HG03025 (cell line): ENCODE measurements around the gene CXCR4.

ENCODE experiments used
- ATAC-seq: cut with Tn5 transposase; IDR thresholded peaks from one replicate; pipeline ENCODE4 v1.9.1; 2021; ENCODE audit warnings: mild to moderate bottlenecking, moderate library complexity; ENCODE audit not compliant: unreplicated experiment, low FRiP score

Gene CXCR4

DNA sequence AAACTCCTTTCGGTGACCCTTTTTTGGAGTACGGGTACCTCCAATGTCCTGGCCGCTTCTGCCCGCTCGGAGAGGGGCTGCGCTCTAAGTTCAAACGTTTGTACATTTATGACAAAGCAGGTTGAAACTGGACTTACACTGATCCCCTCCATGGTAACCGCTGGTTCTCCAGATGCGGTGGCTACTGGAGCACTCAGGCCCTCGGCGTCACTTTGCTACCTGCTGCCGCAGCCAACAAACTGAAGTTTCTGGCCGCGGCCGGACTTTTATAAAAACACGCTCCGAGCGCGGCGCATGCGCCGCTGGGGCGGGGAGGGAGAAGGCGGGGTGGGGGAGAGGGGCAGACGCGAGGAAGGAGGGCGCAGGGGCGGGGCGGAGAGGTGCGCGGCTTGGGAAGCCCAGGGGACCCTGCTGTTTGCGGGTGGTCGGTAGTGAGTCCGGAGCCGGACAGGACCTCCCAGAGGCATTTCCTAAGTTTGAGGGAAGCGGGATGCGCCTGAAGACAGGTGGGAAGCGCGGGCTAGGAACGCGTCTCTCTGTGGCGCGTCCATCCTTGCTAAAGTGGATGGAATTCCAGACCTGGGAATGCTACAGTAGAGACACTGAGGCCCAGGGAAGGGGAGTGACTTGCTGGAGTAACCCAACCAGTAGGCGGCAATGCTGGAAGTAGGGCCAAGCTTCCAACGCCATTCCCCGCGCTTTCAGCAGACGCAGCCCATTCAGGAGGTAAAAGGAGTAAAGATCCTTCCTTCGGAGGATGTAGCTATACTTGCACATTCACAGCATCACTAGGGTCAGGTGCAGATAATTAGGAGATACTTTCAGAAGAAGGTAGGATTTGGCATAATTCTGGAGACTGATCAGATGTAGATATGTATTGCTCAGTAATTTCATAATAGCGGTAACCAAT is at the start of gene CXCR4:
Gene CXCR4 (minus strand): TSS at position 241 of the 910 bp plus-strand sequence. CDS start 89 bp downstream, at position 152.
- ATAC-seq, result no peak

DNA sequence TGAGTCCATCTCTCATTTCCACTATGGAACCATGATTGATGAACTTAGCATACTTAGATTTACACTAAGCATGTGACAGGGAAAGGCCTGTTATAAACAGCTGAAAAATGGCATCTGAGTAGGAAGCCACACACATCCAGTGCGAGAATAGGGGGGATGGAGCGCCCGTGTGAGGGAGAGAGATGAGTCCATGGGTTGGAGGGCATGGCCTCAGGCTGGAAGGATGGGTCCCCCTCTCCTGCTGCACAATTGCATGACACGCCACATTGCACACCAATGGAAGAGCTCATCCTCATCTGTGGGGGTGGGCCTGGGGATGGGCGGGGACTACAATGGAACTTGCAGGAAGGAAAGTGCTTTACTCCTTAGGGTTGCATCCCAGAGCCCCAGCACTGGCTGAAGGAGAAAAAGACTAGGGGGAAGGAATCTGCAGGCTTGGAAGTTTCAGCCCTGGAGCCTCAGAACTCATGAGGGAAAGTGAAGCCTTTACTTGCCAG is 46.4 kb upstream of the CXCR4 start:
- ATAC-seq, result no peak

- ATAC-seq, result no peak
Observed at GRCh38 chr2:136162438-136162837, 44.5 kb upstream of the CXCR4 start.

- no peak for ATAC-seq
Observed at GRCh38 chr2:136156411-136156810, 38.5 kb upstream of the CXCR4 start.

- ATAC-seq, result no peak
Observed at GRCh38 chr2:136154384-136154783, 36.4 kb upstream of the CXCR4 start.

GRCh38 chr2:136151021-136151971 is 33.3 kb upstream of the CXCR4 start:
- no peak for ATAC-seq

DNA sequence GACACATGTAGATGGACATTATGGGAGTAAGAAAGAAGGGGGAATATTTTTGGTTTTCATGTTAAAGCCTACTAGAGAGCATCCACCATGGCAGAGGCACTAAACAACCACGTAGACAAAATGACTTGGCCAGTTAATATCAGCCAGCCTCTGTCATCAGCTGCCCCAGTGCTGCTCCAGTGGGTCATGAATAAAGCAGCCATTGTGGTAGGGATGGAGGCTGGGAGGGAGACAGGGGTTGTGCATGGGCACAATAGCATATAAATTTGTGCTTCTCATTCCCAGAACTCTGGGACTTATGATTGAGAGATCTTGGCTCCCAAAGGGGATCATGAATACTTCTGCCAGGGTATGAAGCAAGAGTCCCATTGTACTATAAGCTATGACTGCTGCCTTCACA is 31.1 kb upstream of the CXCR4 start:
- ATAC-seq, result no peak

DNA sequence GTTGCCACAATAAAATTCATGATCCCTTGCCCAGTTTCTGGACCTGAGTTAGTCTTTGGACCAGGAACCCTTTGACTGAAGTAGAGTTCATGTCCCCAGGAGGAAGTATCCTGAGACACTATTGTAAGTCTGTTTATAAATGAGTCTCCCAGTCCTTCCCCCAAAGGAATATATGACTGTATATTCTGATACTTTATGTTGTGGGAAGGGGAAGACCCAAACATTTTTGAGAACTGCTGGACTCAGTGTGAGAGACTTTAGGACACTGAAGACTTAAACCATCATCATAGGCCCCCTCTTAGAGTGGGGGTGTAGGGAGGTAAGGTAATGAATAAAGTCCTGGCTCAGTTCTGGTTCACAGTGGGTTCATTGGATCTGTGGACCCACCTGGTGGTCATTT is 28.6 kb upstream of the CXCR4 start:
- ATAC-seq, result no peak

DNA sequence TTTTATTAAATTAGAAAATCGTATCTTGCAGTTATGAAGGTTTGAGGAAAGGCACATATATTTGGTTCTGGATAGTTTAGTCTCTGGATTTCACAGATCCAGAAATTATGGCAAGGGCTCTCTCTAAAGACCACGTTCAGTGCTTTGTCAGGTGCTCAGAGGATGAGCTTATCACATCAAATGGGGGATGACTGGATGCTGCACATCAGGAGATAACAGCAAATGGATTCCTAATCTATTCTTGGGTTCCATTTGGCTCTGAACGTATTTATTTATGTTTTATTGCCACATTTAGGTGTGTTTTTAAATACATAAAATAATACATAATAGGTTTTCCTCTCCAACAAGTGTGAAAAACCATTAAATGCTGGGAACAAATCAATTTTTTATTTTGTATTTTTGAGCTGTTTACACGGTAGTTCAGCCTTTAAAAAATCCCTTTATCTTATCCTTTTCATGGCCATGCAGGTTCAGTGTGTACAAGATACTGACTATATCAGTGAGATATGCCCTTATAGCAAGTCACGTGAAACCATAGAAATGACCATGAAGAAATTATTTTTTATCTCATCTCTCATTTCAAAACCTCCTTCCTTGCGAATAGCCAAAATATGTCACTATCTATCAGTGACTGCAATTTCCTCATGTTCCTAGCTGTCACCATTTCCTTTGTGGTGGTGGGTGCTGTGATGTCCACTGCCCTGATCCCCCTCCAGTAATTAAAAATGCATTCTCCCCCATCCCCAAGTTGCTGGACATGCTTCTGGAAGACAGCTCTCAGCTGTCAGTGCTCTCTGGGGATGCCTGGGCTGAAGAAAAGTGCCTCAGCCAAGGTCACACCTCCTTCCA is 25.9 kb upstream of the CXCR4 start:
- ATAC-seq, result no peak

GRCh38 chr2:136141510-136142149 is 23.7 kb upstream of the CXCR4 start:
- no peak for ATAC-seq

- no peak for ATAC-seq
Observed at GRCh38 chr2:136139631-136140030, 21.7 kb upstream of the CXCR4 start.

- no peak for ATAC-seq
Observed at GRCh38 chr2:136137982-136138381, 20.0 kb upstream of the CXCR4 start.

DNA sequence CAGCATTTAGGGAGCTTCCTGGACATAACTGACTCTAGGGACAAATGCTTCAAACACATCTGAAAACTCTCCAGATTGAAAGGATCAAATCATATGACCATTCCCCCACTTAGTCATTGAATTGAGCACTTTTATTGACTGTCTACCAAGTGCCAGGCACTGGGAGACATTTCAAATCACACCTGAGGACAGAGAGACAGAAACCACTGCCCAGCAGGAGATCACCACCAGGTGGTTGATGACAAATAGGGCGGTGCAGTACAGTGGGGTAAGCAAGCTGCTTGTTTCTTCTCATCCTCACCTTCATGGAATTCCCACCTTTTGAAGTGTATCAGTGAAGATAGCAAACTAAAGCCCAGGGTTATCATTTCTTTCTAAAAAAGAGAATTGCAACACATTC is 19.0 kb upstream of the CXCR4 start:
- ATAC-seq, result no peak

DNA sequence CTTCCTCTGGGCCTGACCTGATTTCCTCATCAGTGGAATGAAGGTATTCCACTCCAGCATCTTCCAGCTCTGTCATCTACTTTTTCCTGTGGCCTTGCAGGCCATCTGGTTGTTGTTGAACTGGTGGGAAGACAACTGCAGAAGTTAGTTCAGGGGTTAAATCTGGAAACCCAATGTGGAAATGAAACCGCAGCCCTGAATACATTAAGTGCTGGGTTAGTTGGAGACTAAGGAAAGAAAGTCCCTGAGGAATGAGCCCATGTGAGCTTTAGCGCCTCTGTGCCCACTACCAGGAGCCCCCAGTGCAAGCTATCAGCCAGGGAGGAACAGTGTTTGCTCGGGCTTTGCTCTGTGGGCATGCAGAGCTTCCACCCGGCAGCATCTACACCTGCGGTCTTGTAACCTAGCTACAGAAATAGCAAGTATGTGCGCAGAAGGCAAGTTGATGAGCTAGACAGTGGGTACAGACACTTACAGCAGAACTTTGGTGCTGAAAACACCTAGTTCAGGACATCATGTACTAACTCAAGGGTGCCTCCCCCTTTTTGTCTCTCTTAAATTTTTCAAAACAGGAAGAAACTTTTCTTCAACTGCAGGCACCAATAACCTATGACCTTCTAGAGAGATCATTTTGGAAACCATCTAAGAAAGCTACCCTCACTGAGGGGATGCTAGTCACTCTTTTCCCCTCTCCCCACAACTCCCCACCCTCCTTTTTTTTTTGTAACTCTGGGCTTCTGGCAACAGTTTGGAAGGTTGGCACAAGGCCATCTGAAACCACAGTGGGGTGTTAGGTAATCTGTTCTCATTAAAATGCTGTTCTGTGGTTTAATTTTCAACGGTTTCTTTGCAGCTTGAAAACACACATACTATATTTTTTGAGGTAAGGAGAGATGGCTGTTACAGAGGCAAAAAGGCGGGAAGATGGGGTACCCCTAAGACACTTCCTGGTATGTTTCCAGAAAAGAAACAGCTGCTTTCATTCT is 18.3 kb upstream of the CXCR4 start:
- ATAC-seq, result peak; percentile 48

DNA sequence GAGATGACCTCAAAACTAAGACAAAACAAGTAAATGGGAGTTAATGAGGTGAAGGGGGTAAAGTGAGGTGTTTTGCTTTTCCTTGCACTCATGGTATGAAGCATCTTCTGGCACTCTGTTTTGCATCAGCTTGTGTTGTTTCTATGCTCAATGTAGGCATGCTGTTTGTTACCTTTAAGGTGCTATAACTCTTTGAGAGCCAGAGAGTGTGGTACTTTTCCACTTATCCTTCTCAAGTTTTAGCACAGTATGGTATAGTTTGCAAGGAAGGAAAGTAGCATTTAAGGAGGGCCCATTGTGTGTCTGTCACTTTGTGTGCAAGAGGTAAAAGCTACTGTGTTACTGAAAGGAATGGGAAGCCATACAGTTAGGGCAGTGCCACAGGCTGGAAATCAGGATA is 17.5 kb upstream of the CXCR4 start:
- ATAC-seq, result no peak

GRCh38 chr2:136134126-136134525 is 16.2 kb upstream of the CXCR4 start:
- ATAC-seq, result no peak

DNA sequence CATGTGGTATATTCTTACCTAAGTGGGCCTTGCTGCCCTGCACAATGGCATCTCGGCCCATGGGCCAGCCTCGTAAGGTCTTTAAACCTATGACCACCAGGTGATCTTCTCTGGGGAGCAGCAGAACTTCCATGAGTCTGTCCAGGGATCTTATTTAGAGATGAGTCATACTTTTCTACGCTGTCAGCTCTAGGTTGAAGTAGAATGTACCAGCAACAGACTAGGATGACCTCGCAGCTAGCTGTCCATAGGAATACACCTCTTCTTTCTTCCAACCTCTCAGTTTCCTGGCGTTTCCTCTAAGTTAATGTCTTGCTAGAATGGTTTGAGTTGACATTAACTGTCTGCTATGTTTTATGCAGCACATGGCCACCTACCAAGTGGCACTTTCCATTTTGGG is 15.6 kb upstream of the CXCR4 start:
- ATAC-seq, result no peak

DNA sequence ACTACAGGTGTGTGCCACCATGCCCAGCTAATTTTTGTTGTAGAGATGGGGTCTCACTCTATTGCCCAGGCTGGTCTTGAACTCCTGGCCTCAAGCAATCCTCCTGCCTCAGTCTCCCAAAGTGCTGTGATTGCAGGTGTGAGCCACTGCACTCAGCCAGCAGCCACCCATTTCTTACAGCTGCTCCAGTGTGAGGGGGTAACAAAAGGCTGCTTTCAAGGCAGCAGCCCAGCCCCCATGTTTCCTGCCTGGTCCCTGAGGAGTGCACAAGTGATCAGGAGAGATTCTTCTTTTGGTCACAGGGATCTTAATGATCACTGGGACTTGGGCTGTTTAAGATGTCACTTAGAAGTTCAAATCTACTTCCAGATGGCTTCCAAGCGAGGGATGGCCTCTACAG is 15.2 kb upstream of the CXCR4 start:
- ATAC-seq, result no peak

DNA sequence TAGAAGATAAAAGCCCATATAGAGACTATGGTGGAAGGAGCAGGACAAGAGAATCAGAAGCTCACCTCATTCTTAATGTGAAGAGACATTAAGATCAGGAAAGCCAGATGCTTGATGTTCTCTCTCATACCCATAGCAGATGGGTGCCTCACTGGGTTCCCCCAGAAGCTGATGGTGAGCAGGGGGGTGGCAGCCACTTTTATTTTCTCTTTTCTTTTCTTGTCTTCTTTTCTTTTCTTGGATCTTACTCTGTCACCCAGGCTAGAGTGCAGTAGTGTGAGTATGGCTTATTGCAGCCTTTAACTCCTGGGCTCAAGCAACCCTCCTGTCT is 14.8 kb upstream of the CXCR4 start:
- no peak for ATAC-seq
